Activated T-helper 1 cell treated with anti-CD3 and anti-CD28 coated beads, Interleukin-12 subunit alpha, Interleukin-12 subunit beta, Interleukin-2, Interleukin-4 antibody, amounts not matched to agents 30 ng/mL and 10 ng/mL and 1 ng/mL, durations not matched to agents 14 hours and 24 hours and 36 hours (primary cell): Measurements from ENCODE around the gene FANCD2. TPM values are rescaled to one million over a fixed set of nuclear protein-coding genes. Genes with fewer than 3 reads are reported as not detected.
"Not testable (repeated sequence)": the region's sequence is repeated elsewhere in the genome, so short reads cannot be mapped to it uniquely, and the experiment has no call there.

Experiments used
- DNase-seq: peaks from one replicate; pipeline ENCODE4 v3.0.0; 2021; ENCODE audit warnings: low spot score
- H3K27ac Mint-ChIP-seq: one replicate; pipeline ENCODE4 v1.8.0; 2021; ENCODE audit warnings: mild to moderate bottlenecking, mixed read lengths
- H3K27me3 Mint-ChIP-seq: one replicate; pipeline ENCODE4 v1.8.0; 2022; ENCODE audit warnings: mild to moderate bottlenecking, moderate library complexity, mixed read lengths; ENCODE audit not compliant: insufficient read depth
- H3K36me3 Mint-ChIP-seq: one replicate; pipeline ENCODE4 v1.8.0; 2021; ENCODE audit warnings: low read depth, mixed read lengths
- H3K4me1 Mint-ChIP-seq: one replicate; pipeline ENCODE4 v1.8.0; 2021; ENCODE audit warnings: low read depth, mixed read lengths
- H3K4me3 Mint-ChIP-seq: one replicate; pipeline ENCODE4 v1.8.0; 2021; ENCODE audit warnings: mild to moderate bottlenecking, moderate library complexity, mixed read lengths
- H3K9me3 Mint-ChIP-seq: one replicate; pipeline ENCODE4 v1.8.0; 2021; ENCODE audit warnings: mixed read lengths
- intact Hi-C: fragments of 100-400 bp; cut with micrococcal nuclease; formaldehyde crosslinking; loops from one replicate; pipeline ENCODE4 v1.15.1; 2024
- total RNA-seq: library from RNA; stranded (reverse); gene quantifications from 2 replicates; pipeline ENCODE4 v1.2.3, GENCODE V29; 2022

The FANCD2 gene
- total RNA-seq, 1 donor from 2014 or later = 63.4 TPM

DNA sequence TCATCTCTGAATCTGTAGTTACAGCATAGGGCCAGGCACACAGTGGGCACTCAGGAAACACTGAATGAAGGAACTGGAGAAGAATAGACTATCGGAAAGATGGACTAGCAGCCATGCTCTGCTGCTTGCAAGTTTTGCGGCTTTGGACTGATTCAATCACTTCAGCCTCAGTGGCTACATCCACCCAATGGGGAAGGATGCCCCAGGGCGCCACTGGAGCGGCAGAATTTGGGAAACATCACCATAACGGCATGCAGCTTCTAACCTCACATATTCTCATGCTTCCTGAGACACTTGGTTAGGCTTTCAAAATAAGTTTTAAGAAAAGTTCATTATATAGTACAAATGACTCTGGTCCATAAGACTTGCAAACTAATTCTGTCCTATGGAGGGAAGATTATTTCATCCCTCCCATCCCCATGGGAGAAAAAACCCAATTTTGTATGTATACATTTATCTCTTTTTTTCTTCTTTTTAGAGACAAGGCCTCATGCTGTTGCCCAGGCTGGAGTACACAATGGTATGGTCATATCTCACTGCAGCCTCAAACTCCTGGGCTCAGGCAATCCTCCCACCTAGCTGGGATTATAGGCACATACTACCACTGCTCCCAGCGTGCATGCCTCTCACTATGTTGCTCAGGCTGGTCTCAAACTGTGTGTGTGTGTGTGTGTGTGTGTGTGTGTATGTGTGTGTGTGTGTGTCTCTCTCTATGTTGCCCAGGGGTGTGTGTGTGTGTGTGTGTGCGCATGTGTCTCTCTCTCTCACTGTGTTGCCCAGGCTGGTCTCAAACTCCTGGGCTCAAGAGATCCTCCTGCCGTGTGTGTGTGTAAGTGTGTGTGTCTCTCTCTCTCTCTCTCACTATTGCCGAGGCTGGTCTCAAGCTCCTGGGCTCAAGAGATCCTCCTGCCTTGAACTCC, 4.1 kb upstream of the FANCD2 start:
- Mint-ChIP-seq H3K9me3 (no peaks in the 10 kb centered on the region), H3K36me3 (peaks cover 27% of the 10 kb centered on the region), H3K4me1 (peaks cover 21% of the 10 kb centered on the region), H3K27ac (no peak overlapping the region), H3K27me3 (no peaks in the 10 kb centered on the region), H3K4me3 (no peak overlapping the region)
- DNase-seq = no peak
- intact Hi-C loops = no loop called here

DNA sequence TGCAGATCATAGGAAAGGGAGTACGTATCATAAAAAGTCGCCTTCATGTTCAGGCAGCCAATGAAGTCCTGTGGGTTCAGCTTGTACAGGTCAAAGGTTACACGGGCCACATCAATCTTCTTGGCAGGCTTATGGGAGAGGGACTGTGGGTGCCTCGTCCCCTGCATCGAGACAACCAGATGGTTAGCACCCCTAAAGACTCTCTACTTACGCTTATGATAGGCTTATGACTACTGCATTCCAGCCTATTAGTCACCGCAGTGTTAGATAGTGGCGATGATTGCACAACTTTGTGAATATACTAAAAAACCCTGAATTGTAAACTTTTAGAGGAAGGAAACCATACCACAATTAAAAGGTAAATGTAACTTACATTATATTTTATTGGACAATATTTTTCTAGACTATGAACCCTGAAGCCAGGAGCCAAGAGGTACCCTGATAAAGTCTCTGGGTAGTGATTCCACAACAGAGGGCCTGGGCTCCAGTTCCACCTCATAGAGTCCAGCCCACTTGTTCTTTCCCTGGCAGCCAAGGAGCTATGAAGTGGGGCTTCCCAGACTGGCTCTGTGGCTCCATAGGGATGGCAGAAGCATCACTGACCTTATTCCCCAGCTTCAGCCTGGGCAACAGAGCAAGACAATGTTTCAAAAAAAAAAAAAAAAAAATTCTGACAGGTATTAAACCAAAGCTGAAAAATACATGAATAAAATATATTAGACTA, 2.5 kb upstream of the FANCD2 start:
- Mint-ChIP-seq H3K27ac (no peak overlapping the region), H3K4me1 (peaks cover 24% of the 10 kb centered on the region), H3K4me3 (peak overlapping the region; percentile 34), H3K9me3 (no peaks in the 10 kb centered on the region), H3K36me3 (peaks cover 27% of the 10 kb centered on the region), H3K27me3 (no peaks in the 10 kb centered on the region)
- intact Hi-C loops = no loop called here
- DNase-seq = no peak

DNA sequence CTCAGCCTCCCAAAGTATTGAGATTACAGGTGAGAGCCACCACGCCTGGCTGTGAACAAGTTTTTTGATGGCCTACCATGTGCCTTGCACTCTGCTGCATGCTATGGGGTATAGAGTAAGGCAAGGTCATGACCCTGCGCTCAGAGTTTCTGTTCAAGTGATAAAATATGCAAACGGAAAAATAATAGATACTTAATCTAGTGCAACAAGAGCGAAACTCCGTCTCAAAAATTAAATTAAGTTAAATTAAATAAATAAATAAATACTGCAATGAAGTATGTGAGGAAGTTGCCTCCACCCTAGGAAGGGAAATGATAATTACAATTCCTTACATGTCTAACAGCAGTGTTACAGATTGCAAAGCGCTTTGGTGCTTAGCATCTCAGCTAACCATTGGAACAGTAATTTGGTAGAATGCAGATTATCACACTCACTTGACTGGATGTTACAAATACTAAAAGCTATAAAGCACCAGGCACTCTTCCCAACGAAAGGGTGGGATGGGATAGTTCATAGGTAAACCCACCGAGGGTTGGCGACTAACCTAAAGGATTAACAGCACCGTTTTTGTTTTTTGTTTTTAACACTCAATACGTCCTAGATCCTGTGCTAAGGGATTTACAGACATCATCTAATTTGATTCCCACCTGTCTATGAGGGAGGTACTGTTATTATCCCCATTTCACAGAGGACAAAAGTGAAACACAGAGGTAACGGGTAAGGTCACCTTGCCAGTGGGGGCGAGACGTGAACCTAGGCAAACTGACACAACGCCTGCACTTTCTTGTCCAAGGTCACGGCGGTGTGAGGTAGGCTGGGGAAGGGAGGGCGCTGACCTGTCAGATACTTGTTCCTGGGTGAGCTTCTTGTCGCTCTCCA, 793 bp upstream of the FANCD2 start:
- intact Hi-C loops = loop anchor here (1.0 to 2.0 kb wide), 13 partner anchors 14 to 663 kb away; partner anchors contain the start of genes BRK1, CRELD1, JAGN1 and TADA3

DNA sequence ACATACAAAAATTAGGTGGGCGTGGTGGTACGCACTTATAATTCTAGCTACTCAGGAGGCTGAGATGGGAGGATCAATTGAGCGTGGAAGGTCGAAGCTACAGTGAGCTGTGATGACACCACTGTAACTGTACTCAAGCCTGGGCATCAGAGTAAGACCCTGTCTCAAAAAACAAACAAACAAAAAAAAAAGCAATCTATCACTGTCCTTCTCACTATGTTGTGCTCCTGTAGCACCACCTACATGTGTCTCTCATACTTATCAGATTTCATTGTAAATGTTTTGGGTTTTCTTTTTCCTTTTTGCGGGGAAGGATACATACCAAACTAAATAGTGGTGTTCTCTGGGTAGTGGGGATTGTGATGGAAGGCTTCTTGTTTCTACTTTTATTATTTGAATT, 14.8 kb downstream of the FANCD2 start:
- intact Hi-C loops = no loop called here
- H3K27me3 Mint-ChIP-seq = no peaks in the 10 kb centered on the region
- no peaks in the 10 kb centered on the region for H3K9me3 Mint-ChIP-seq
- no peak for DNase-seq
- H3K27ac Mint-ChIP-seq = no peak overlapping the region
- no peaks in the 10 kb centered on the region for H3K4me1 Mint-ChIP-seq
- H3K4me3 Mint-ChIP-seq = no peak overlapping the region
- peaks cover 24% of the 10 kb centered on the region for H3K36me3 Mint-ChIP-seq

More for the DNA sequence above, 793 bp upstream of the FANCD2 start:
- Mint-ChIP-seq H3K4me1 (peaks cover 33% of the 10 kb centered on the region), H3K4me3 (peak overlapping the region; percentile 98), H3K27ac (peak overlapping the region; percentile 99), H3K9me3 (no peaks in the 10 kb centered on the region), H3K36me3 (peaks cover 28% of the 10 kb centered on the region), H3K27me3 (no peaks in the 10 kb centered on the region)
- DNase-seq = no peak

DNA sequence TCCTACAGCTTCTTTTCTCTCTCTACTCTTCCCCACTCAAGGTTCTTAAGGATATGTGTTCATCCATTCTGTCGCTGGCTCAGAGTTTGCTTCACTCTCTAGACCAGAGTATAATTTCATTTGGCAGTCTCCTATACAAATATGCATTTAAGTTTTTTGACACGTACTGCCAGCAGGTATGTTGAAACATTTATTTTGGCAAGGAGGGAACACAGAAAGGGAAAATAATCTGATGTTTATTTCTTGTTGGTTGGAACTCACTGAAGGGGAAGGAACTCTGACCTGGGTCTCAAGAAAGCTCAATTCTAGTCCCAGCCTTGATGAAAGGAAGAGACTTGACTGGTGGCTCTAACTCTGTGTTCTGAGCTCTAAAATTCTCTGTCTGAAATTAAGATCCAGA, 21.6 kb downstream of the FANCD2 start:
- H3K36me3 Mint-ChIP-seq = peaks cover 32% of the 10 kb centered on the region

DNA sequence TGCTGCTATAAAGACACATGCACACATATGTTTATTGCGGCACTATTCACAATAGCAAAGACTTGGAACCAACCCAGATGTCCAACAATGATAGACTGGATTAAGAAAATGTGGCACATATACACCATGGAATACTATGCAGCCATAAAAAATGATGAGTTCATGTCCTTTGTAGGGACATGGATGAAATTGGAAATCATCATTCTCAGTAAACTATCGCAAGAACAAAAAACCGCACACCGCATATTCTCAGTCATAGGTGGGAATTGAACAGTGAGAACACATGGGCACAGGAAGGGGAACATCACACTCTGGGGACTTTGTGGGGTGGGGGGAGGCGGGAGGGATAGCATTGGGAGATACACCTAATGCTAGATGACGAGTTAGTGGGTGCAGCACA, 26.8 kb downstream of the FANCD2 start:
- intact Hi-C loops, DNase-seq, H3K9me3 Mint-ChIP-seq, H3K27me3 Mint-ChIP-seq, H3K27ac Mint-ChIP-seq, H3K4me1 Mint-ChIP-seq, H3K4me3 Mint-ChIP-seq: not testable (repeated sequence)
- peaks cover 39% of the 10 kb centered on the region for H3K36me3 Mint-ChIP-seq

More for the DNA sequence above, 21.6 kb downstream of the FANCD2 start:
- Mint-ChIP-seq H3K27me3 (no peaks in the 10 kb centered on the region), H3K4me1 (no peaks in the 10 kb centered on the region), H3K4me3 (no peak overlapping the region), H3K27ac (no peak overlapping the region), H3K9me3 (no peaks in the 10 kb centered on the region)
- no peak for DNase-seq
- intact Hi-C loops = no loop called here

DNA sequence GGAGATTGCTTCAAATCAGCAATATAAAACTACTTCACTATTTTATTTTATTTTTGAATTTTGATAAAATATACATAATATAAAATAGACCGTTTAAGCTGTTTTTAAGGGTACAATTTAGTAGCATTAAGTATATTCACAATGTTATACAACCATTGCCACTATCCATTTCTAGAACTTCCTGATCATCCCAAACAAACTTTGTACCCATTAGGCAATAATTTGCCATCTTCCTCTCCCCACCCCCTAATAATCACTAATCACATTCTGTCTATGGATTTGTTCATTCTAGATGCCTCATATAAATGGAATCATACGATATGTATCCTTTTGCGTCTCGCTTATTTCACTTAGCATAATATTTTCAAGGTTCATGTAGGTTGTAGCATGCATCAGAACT, 28.9 kb downstream of the FANCD2 start:
- no peak overlapping the region for H3K4me3 Mint-ChIP-seq

DNA sequence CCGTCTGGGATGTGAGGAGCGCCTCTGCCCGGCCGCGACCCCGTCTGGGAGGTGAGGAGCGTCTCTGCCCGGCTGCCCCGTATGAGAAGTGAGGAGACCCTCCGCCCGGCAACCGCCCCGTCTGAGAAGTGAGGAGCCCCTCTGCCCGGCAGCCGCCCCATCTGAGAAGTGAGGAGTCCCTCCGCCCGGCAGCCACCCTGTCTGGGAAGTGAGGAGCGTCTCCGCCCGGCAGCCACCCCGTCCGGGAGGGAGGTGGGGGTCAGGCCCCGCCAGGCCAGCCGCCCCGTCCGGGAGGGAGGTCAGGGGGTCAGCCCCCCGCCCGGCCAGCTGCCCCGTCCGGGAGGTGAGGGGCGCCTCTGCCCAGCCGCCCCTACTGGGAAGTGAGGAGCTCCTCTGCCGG, 43.8 kb downstream of the FANCD2 start:
- not testable (repeated sequence) for H3K27ac Mint-ChIP-seq
- peaks cover 41% of the 10 kb centered on the region for H3K36me3 Mint-ChIP-seq

More for the DNA sequence above, 28.9 kb downstream of the FANCD2 start:
- Mint-ChIP-seq H3K36me3 (peaks cover 31% of the 10 kb centered on the region), H3K4me1 (no peaks in the 10 kb centered on the region), H3K27ac (no peak overlapping the region), H3K9me3 (no peaks in the 10 kb centered on the region), H3K27me3 (no peaks in the 10 kb centered on the region)
- intact Hi-C loops = no loop called here
- no peak for DNase-seq

DNA sequence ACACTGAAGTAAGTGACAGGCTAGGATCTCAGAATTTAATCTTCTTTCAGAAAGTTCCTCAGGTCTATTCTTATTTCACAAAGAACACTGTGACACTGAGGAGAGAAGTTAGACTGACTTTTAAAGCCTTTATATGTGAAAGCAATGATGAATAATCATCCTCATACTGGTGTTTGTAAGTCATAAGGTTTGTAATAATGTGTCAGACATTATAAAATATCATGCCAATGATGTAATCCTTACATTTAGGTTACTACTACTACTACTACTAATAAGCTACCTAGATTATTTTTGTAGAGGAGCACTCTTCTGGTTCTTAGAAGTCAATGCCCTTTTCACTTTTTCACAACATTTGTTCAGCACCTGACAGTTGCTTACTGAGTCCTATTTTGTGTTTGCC, 48.4 kb downstream of the FANCD2 start:
- Mint-ChIP-seq H3K4me1 (no peaks in the 10 kb centered on the region), H3K27me3 (no peaks in the 10 kb centered on the region), H3K36me3 (peaks cover 12% of the 10 kb centered on the region), H3K4me3 (no peak overlapping the region), H3K9me3 (no peaks in the 10 kb centered on the region), H3K27ac (no peak overlapping the region)
- intact Hi-C loops = no loop called here
- DNase-seq = no peak

More for the DNA sequence above, 43.8 kb downstream of the FANCD2 start:
- DNase-seq, intact Hi-C loops, H3K9me3 Mint-ChIP-seq, H3K4me3 Mint-ChIP-seq, H3K27me3 Mint-ChIP-seq, H3K4me1 Mint-ChIP-seq: not testable (repeated sequence)

DNA sequence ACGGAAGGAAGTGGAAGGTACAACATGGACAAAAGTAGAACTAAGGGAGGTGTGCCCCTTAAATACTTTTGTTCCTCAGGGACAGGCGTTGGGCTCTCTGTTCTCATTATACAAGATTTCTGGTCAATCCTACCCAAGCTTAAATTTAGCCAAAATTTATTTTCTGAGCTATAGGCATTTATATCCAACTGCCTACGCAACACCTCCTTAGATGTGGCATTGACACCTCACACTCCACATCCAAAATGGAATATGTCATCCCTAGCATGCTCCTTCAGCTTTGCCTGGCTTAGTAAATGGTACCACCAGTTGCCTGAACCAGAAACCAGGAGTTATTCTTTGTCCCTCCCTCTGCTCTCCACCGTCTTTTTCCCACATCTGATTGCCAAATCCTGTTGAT, 55.6 kb downstream of the FANCD2 start:
- Mint-ChIP-seq H3K27ac (peak overlapping the region; percentile 6), H3K9me3 (no peaks in the 10 kb centered on the region), H3K27me3 (no peaks in the 10 kb centered on the region), H3K4me3 (no peak overlapping the region), H3K36me3 (peaks cover 24% of the 10 kb centered on the region), H3K4me1 (no peaks in the 10 kb centered on the region)
- no peak for DNase-seq
- intact Hi-C loops = no loop called here

DNA sequence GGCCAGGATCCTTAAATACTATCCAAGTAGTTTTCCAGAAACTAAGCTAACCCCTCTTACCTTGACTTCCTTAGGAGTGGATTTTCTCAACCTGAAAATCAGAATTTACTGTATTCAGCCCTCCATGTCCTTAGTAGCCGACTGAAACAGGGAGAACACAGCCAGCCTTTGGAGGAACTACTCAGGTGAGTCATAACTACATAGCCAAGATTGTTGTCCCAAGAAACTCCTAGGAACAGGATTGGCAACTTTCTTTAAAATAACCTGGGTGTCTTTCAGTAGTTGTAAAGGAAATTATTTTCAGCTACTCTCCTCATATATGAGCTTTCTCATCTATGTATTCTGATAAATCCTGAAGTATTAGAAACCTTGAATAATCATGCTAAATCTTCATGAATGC, 59.5 kb downstream of the FANCD2 start:
- Mint-ChIP-seq H3K27me3 (no peaks in the 10 kb centered on the region), H3K9me3 (no peaks in the 10 kb centered on the region), H3K27ac (no peak overlapping the region), H3K36me3 (peaks cover 38% of the 10 kb centered on the region), H3K4me3 (no peak overlapping the region), H3K4me1 (no peaks in the 10 kb centered on the region)
- DNase-seq = no peak
- intact Hi-C loops = no loop called here

DNA sequence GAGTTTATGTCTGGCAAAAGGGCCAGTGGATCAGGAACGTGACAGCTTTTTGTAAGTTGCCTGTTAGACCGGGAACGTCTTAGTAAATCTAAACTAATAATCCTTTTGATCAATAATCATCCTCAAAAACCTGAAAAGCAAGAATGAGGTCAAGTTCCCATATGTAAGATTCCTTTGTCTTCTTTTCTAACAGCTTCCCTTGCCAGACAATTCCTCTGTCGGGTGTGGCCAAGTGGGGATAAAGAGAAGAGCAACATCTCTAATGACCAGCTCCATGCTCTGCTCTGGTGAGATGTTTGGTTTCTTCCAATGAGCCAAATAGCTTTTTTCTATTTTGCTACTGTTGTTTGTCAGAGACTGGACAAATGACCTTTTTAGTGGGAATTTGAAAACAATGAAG, 62.0 kb downstream of the FANCD2 start:
- no peaks in the 10 kb centered on the region for H3K27me3 Mint-ChIP-seq
- H3K36me3 Mint-ChIP-seq = peaks cover 32% of the 10 kb centered on the region
- no peak overlapping the region for H3K4me3 Mint-ChIP-seq
- no peak overlapping the region for H3K27ac Mint-ChIP-seq
- H3K4me1 Mint-ChIP-seq = no peaks in the 10 kb centered on the region
- no peaks in the 10 kb centered on the region for H3K9me3 Mint-ChIP-seq
- no peak for DNase-seq
- intact Hi-C loops = no loop called here
